Suppressor macrophage (primary cell): Measurements from ENCODE around the gene HDAC10.

Source experiments
- DNase-seq, 4 experiments: peaks; one replicate each; pipeline ENCODE4 v3.0.0-alpha.2; 2020 to 2022

The HDAC10 gene

GRCh38 chr22:50236731-50237409 is 14.2 kb downstream of the HDAC10 start:
- DNase-seq = peak in 3 of 4 experiments; percentile 23 to 36 (median 32)

GRCh38 chr22:50233223-50233622 is 17.8 kb downstream of the HDAC10 start:
- DNase-seq = no peak

GRCh38 chr22:50232481-50233151 is 18.4 kb downstream of the HDAC10 start:
- DNase-seq = no peak

GRCh38 chr22:50229370-50229769 is 21.7 kb downstream of the HDAC10 start:
- no peak for DNase-seq

- no peak for DNase-seq
Measured at GRCh38 chr22:50228366-50228765, 22.7 kb downstream of the HDAC10 start.

GRCh38 chr22:50227579-50228215 is 23.4 kb downstream of the HDAC10 start:
- no peak for DNase-seq

GRCh38 chr22:50226875-50227165 is 24.2 kb downstream of the HDAC10 start:
- no peak for DNase-seq

- no peak for DNase-seq
Measured at GRCh38 chr22:50226063-50226874, 24.8 kb downstream of the HDAC10 start.

- DNase-seq = no peak
Measured at GRCh38 chr22:50225200-50225969, 25.7 kb downstream of the HDAC10 start.

GRCh38 chr22:50224071-50224470 is 27.0 kb downstream of the HDAC10 start:
- no peak for DNase-seq

GRCh38 chr22:50222508-50222907 is 28.6 kb downstream of the HDAC10 start:
- no peak for DNase-seq

- DNase-seq = no peak
Measured at GRCh38 chr22:50221410-50222300, 29.4 kb downstream of the HDAC10 start.

GRCh38 chr22:50220603-50221409 is 30.3 kb downstream of the HDAC10 start:
- no peak for DNase-seq

- no peak for DNase-seq
Measured at GRCh38 chr22:50219800-50220602, 31.1 kb downstream of the HDAC10 start.

- peak; percentile 40 to 71 (median 51) for DNase-seq
Measured at GRCh38 chr22:50218996-50219727, 31.9 kb downstream of the HDAC10 start.

GRCh38 chr22:50218153-50218995 is 32.7 kb downstream of the HDAC10 start:
- no peak for DNase-seq

GRCh38 chr22:50217543-50218152 is 33.4 kb downstream of the HDAC10 start:
- no peak for DNase-seq
